B cell (primary cell): ENCODE data around the gene NEAT1. TPM values are rescaled to one million over a fixed set of nuclear protein-coding genes. Genes with fewer than 3 reads are reported as not detected.

Source experiments
- ATAC-seq: fragments of 200-7000 bp; cut with Tn5 transposase; one replicate; pipeline ENCODE4 v1.10.0; 2021; ENCODE audit warnings: low read depth, mild to moderate bottlenecking, moderate number of reproducible peaks, moderate library complexity
- CTCF ChIA-PET: fragments of 350-600 bp; sonication (Branson Sonifier 250); formaldehyde crosslinking; loops from one replicate; lab custom pipeline; 2021; ENCODE audit warnings: antibody characterized with exemption, inconsistent platforms; lab: Charles Lee
- POLR2A ChIA-PET: fragments of 350-600 bp; sonication (Branson Sonifier 250); formaldehyde crosslinking; loops from one replicate; lab custom pipeline; 2021; ENCODE audit warnings: antibody characterized with exemption; lab: Charles Lee
- DNase-seq: peaks from one replicate; pipeline ENCODE4 v3.0.0; 2013
- H2AFZ ChIP-seq: 2 replicates; pipeline ENCODE4 v1.6.1; 2012; ENCODE audit warnings: mild to moderate bottlenecking, low read depth, low read length; ENCODE audit not compliant: insufficient read depth, poor library complexity, severe bottlenecking
- H3K27ac ChIP-seq, 2 donors: 1 replicate in 1 of 2; 2 replicates in 1 of 2; pipeline ENCODE4 v1.5.1; 2012 to 2013; ENCODE audit warnings: low read length in 2 of 2, mild to moderate bottlenecking in 2 of 2, moderate library complexity in 1 of 2
- H3K27me3 ChIP-seq, 4 experiments: fragments of 200-600 bp in 1 of 4; sonication (generic) in 1 of 4; replicated peaks in 1 of 4; 1 replicate in 2 of 4; 2 replicates in 2 of 4; pipeline versions ENCODE4 v1.6.1 to v1.7.0; 2013 to 2016; ENCODE audit warnings: low read length in 3 of 4, mild to moderate bottlenecking in 2 of 4, mixed read lengths in 1 of 4, moderate library complexity in 1 of 4; ENCODE audit not compliant: insufficient read depth in 4 of 4, control insufficient read depth in 3 of 4; ENCODE audit errors: control extremely low read depth in 1 of 4
- H3K36me3 ChIP-seq, 2 experiments: replicated peaks in 1 of 2; 1 replicate in 1 of 2; 2 replicates in 1 of 2; pipeline versions ENCODE4 v1.6.1 to v1.7.1; 2013; ENCODE audit warnings: low read length in 1 of 2; ENCODE audit not compliant: insufficient read depth in 2 of 2, control insufficient read depth in 1 of 2; ENCODE audit errors: control extremely low read depth in 1 of 2, extremely low read depth in 1 of 2
- H3K4me1 ChIP-seq, 2 donors: fragments of 200-600 bp in 1 of 2; sonication (generic) in 1 of 2; 1 replicate in 1 of 2; 2 replicates in 1 of 2; pipeline versions ENCODE4 v1.5.1 to v1.6.1; 2013 to 2017; ENCODE audit warnings: low read length in 2 of 2; ENCODE audit not compliant: control insufficient read depth in 2 of 2, insufficient read depth in 2 of 2
- H3K4me2 ChIP-seq: replicated peaks from 2 replicates; pipeline ENCODE3; 2012; ENCODE audit warnings: mild to moderate bottlenecking, low read depth, low read length; ENCODE audit not compliant: poor library complexity, severe bottlenecking
- H3K4me3 ChIP-seq, 5 experiments: fragments of 200-600 bp in 1 of 5; sonication (generic) in 1 of 5; 1 replicate in 3 of 5; 2 replicates in 2 of 5; pipeline versions ENCODE4 v1.5.1 to v1.7.0; 2011 to 2016; ENCODE audit warnings: low read length in 4 of 5, mild to moderate bottlenecking in 4 of 5, low read depth in 2 of 5, control low read depth in 1 of 5, moderate library complexity in 1 of 5; ENCODE audit not compliant: insufficient read depth in 1 of 5; ENCODE audit errors: control extremely low read depth in 1 of 5, extremely low read depth in 1 of 5
- H3K79me2 ChIP-seq: fragments of 200-600 bp; sonication (generic); one replicate; pipeline ENCODE4 v1.6.0; 2016; ENCODE audit warnings: low read length; ENCODE audit not compliant: control insufficient read depth, insufficient read depth
- H3K9ac ChIP-seq: fragments of 200-600 bp; sonication (generic); 2 replicates; pipeline ENCODE4 v1.6.1; 2017; ENCODE audit warnings: mild to moderate bottlenecking, low read length, moderate library complexity
- H3K9me3 ChIP-seq, 3 donors: one replicate each; pipeline versions ENCODE4 v1.6.1 to v1.7.1; 2013; ENCODE audit warnings: low read length in 2 of 3; ENCODE audit not compliant: control insufficient read depth in 2 of 3, insufficient read depth in 1 of 3; ENCODE audit errors: control extremely low read depth in 1 of 3
- H4K20me1 ChIP-seq: 2 replicates; pipeline ENCODE4 v1.6.0; 2012; ENCODE audit warnings: mild to moderate bottlenecking, low read length; ENCODE audit not compliant: insufficient read depth, control insufficient read depth, poor library complexity, severe bottlenecking
- H3K27ac Mint-ChIP-seq: one replicate; pipeline ENCODE4 v1.8.0; 2021; ENCODE audit warnings: mixed read lengths
- H3K27me3 Mint-ChIP-seq: one replicate; pipeline ENCODE4 v1.8.0; 2021; ENCODE audit warnings: mixed read lengths
- H3K4me1 Mint-ChIP-seq: one replicate; pipeline ENCODE4 v1.8.0; 2021; ENCODE audit warnings: mixed read lengths
- H3K4me3 Mint-ChIP-seq: one replicate; pipeline ENCODE4 v1.8.0; 2021; ENCODE audit warnings: mixed read lengths
- H3K9me3 Mint-ChIP-seq: one replicate; pipeline ENCODE4 v1.8.0; 2022; ENCODE audit warnings: mixed read lengths; ENCODE audit not compliant: insufficient read depth
- CTCF ChIP-seq: fragments of 200-600 bp; IDR thresholded peaks from one replicate; pipeline ENCODE4 v1.8.0; 2022; ENCODE audit warnings: antibody characterized with exemption, mild to moderate bottlenecking
- EZH2 ChIP-seq: IDR thresholded peaks from 2 replicates; pipeline ENCODE4 v1.6.1; 2012; ENCODE audit warnings: borderline replicate concordance, low read depth, mild to moderate bottlenecking, moderate library complexity, low read length; ENCODE audit not compliant: insufficient read depth, poor library complexity, severe bottlenecking
- WGBS: methylation state at CpG from one replicate; pipeline ENCODE4 v1.1.5; 2013; ENCODE audit warnings: missing lambda C conversion rate; ENCODE audit not compliant: insufficient coverage; 5-methylcytosine and 5-hydroxymethylcytosine counted together
- intact Hi-C: fragments of 100-400 bp; cut with micrococcal nuclease; formaldehyde crosslinking; loops from one replicate; pipeline ENCODE4 v1.10.0; 2022
- polyA plus RNA-seq: library from polyadenylated mRNA; depleted of rRNA; stranded (reverse); fragments of >200 nt; gene quantifications from 2 replicates; pipeline ENCODE4 v1.2.3, GENCODE V29; 2012
- total RNA-seq, 2 donors: library from RNA; stranded (reverse); fragments of 120-200 nt in 1 of 2; gene quantifications; 1 replicate in 1 of 2; 2 replicates in 1 of 2; pipeline versions ENCODE4 v1.2.3 to v1.2.4, GENCODE V29; 2013 to 2022

The NEAT1 gene
- total and polyA plus RNA-seq, 2 donors (not counting 1 experiment from before 2014, with no cell fraction given), result 66.7 to 1,642 TPM

GRCh38 chr11:65388731-65389130 lies 33.9 kb upstream of the NEAT1 start:
- DNase-seq (no peak), ATAC-seq (no peak)
- H3K9me3 ChIP-seq, result no peaks in the 10 kb centered on the region
- peak overlapping the region; percentile 15 for H3K27ac Mint-ChIP-seq
- H3K9me3 Mint-ChIP-seq, result no peaks in the 10 kb centered on the region
- peaks cover 65% of the 10 kb centered on the region for H3K4me1 Mint-ChIP-seq
- peaks cover 55% of the 10 kb centered on the region for H4K20me1 ChIP-seq
- no peak overlapping the region for H3K9ac ChIP-seq
- H3K4me3 Mint-ChIP-seq, result peak overlapping the region; percentile 93
- 97% methylated on average over 4 of the region's 4 CpGs for WGBS
- peaks cover 45 to 73% of the 10 kb centered on the region in 2 donors for H3K4me1 ChIP-seq
- intact Hi-C loops, result no loop called here
- TF ChIP-seq CTCF (no peak), EZH2 (no peak)
- H3K4me3 ChIP-seq, result no peak overlapping the region
- H3K36me3 ChIP-seq, result peaks cover 0 to 42% of the 10 kb centered on the region in 2 experiments
- H3K79me2 ChIP-seq, result peaks cover 83% of the 10 kb centered on the region
- H3K27ac ChIP-seq, result peak overlapping the region in 1 of 2 donors; percentile 19
- H3K27me3 ChIP-seq, result no peaks in the 10 kb centered on the region
- no peaks in the 10 kb centered on the region for H3K27me3 Mint-ChIP-seq
- ChIA-PET CTCF (interaction anchor here (0.6 to 12.5 kb wide), 8 partner anchors 10 to 199 kb away, joined by 3 to 252 read pairs (median 4); partner anchors contain the start of genes MALAT1 and NEAT1), POLR2A (interaction anchor here (0.6 to 3.2 kb wide), 6 partner anchors 14 to 664 kb away, joined by 3 to 32 read pairs (median 4); partner anchors contain the start of gene SCYL1)
- H3K4me2 ChIP-seq, result peak overlapping the region; percentile 97
- H2AFZ ChIP-seq, result no peak overlapping the region

DNA sequence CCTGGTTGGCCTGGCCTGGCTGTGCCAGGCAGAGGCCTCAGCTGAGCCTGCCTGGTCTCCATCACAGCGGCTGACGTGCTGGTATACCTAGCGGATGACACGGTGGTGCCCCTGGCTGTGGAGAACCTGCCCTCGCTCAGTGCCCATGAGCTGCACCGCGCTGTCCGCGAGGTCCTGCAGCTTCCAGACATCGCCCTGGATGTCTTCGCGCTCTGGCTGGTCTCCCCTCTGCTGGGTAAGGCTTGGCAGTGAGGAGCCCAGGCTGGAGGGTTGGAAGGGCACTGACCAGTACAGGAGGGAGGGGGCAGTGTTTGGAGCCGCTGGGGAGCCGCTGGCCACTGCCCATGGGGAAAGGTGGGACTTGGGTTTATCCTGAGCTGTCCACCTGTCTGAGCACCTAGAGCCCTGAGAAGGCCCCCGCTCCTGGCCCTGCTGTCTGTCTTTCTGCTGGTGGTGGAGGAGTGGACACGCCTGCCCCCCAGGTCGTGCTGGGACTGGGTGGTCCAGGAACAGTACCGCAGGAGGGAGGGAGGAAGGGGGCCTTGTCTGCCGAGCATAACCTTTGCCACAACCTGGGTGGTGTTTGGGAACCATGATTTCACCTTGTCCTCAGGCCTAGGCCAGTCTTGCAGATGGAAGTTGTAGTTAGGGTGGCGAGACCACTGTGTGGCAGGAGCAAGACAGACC lies 33.2 kb upstream of the NEAT1 start:
- CTCF ChIA-PET, result interaction anchor here (12.5 kb wide), 1 partner anchor 115 kb away, joined by 252 read pairs; the partner anchor contains the start of gene MALAT1
- peak overlapping the region; percentile 93 for H3K4me3 Mint-ChIP-seq
- no peak overlapping the region for H3K27ac Mint-ChIP-seq

More for the DNA sequence above, 33.2 kb upstream of the NEAT1 start:
- intact Hi-C loops, result no loop called here
- POLR2A ChIA-PET, result interaction anchor here (0.5 to 3.2 kb wide), 4 partner anchors 25 to 117 kb away, joined by 3 to 17 read pairs (median 10); no protein-coding TSS in a partner anchor
- no peaks in the 10 kb centered on the region for H3K9me3 Mint-ChIP-seq
- Histone ChIP-seq H3K79me2 (peaks cover 83% of the 10 kb centered on the region), H3K9ac (no peak overlapping the region), H3K9me3 (no peaks in the 10 kb centered on the region), H3K36me3 (peaks cover 0 to 49% of the 10 kb centered on the region in 2 experiments), H3K27me3 (no peaks in the 10 kb centered on the region), H2AFZ (no peak overlapping the region), H3K4me2 (peak overlapping the region; percentile 97), H3K4me3 (no peak overlapping the region), H4K20me1 (peaks cover 55% of the 10 kb centered on the region), H3K4me1 (peaks cover 45 to 70% of the 10 kb centered on the region in 2 donors), H3K27ac (no peak overlapping the region)
- WGBS, result 96% methylated on average over 20 of the region's 20 CpGs
- H3K27me3 Mint-ChIP-seq, result no peaks in the 10 kb centered on the region
- H3K4me1 Mint-ChIP-seq, result peaks cover 58% of the 10 kb centered on the region
- TF ChIP-seq CTCF (no peak), EZH2 (no peak)
- DNase-seq (no peak), ATAC-seq (no peak)
